Measurements from ENCODE around the gene DMXL2. TPM values are rescaled to one million over a fixed set of nuclear protein-coding genes. Genes with fewer than 3 reads are reported as not detected.

The DMXL2 gene
- total RNA-seq, 2 donors from 2014 or later = 10.0 to 22.2 TPM

DNA sequence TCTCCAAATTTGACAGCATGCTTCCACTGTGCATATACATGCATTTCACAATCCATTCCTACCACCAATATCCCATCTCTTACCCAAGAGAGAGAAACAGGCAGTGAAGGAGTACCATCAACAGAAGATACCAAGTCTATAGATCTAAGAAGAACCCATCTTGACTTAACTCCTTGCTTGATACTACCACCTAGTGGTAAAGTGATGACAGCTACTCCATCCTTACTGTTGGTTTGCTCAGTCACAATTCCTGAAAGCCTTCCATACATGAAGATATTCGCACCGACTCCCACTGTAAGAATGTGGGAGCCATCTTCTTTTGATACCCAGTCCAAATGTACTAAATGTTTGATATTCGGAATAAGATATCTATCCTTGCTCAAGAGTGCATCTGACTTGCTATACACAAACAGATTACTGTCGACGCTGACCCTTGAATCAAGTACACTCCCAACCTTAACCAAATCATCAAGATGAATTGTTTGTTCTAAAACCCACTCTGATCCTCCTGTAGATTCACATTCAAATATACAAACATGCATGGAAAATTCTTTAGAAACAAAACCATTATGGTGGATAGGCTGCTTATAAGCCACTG is 123.1 kb downstream of the DMXL2 start:
- DNase-seq (ENCODE audit: low spot score) = no peak
- H3K4me3 ChIP-seq = no peak overlapping the region
- no peaks in the 10 kb centered on the region for H3K9me3 ChIP-seq
- TF ChIP-seq, protein P1, sequence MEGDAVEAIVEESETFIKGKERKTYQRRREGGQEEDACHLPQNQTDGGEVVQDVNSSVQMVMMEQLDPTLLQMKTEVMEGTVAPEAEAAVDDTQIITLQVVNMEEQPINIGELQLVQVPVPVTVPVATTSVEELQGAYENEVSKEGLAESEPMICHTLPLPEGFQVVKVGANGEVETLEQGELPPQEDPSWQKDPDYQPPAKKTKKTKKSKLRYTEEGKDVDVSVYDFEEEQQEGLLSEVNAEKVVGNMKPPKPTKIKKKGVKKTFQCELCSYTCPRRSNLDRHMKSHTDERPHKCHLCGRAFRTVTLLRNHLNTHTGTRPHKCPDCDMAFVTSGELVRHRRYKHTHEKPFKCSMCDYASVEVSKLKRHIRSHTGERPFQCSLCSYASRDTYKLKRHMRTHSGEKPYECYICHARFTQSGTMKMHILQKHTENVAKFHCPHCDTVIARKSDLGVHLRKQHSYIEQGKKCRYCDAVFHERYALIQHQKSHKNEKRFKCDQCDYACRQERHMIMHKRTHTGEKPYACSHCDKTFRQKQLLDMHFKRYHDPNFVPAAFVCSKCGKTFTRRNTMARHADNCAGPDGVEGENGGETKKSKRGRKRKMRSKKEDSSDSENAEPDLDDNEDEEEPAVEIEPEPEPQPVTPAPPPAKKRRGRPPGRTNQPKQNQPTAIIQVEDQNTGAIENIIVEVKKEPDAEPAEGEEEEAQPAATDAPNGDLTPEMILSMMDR (IDR thresholded peaks at IDR 0.05) = peak in 1 of 2 donors; percentile 22
- no peaks in the 10 kb centered on the region for H3K27me3 ChIP-seq
- H3K27ac ChIP-seq = no peak overlapping the region
- H3K4me1 ChIP-seq = no peaks in the 10 kb centered on the region
- H3K36me3 ChIP-seq = peaks cover 8% of the 10 kb centered on the region

DNA sequence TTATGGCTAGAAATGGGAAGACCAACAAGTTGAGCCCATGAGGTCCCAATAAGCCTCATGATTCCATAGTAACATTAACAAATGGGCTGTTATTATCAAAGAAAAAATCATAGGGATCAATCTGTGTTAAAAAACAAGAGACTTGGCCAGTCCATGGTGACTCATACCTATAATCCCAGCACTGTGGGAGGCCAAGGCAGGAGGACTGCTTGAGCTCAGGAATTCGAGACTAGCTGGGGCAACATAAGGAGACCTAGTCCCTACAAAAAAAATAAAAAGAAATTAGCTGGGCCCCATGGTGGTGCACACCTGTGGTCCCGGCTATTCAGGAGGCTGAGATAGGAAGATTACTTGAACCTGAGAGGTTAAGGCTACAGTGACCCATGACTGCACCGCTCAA is 124.8 kb downstream of the DMXL2 start:
- no peak for DNase-seq (ENCODE audit: low spot score)
- TF ChIP-seq, protein P1 (IDR thresholded peaks at IDR 0.05) = no peak
- Histone ChIP-seq H3K4me1 (no peaks in the 10 kb centered on the region), H3K9me3 (no peaks in the 10 kb centered on the region), H3K4me3 (no peak overlapping the region), H3K27ac (no peak overlapping the region), H3K36me3 (peaks cover 6% of the 10 kb centered on the region), H3K27me3 (no peaks in the 10 kb centered on the region)

DNA sequence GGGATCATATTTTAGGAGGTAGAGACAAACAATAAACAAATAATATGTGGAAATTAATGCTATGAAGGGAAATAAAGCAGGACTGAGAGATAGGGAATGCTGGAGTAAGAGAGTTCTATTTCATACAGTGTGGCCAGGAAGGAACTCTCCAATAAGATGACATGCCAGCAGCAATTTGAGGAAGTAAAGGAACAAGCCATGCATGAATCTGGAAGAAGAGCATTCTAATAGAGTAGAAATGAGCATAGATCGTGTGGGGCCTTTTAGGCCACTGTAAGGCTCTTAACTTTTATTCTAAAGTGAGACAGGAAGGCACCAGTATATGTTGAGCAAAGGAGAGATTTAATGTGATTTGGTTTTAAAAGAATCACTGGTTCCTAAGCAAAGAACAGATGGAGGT is 126.3 kb downstream of the DMXL2 start:
- H3K9me3 ChIP-seq = no peaks in the 10 kb centered on the region
- TF ChIP-seq, protein P1 (IDR thresholded peaks at IDR 0.05) = no peak
- no peak overlapping the region for H3K27ac ChIP-seq
- H3K4me1 ChIP-seq = no peaks in the 10 kb centered on the region
- H3K36me3 ChIP-seq = no peaks in the 10 kb centered on the region
- H3K4me3 ChIP-seq = no peak overlapping the region
- DNase-seq (ENCODE audit: low spot score) = no peak
- no peaks in the 10 kb centered on the region for H3K27me3 ChIP-seq

DNA sequence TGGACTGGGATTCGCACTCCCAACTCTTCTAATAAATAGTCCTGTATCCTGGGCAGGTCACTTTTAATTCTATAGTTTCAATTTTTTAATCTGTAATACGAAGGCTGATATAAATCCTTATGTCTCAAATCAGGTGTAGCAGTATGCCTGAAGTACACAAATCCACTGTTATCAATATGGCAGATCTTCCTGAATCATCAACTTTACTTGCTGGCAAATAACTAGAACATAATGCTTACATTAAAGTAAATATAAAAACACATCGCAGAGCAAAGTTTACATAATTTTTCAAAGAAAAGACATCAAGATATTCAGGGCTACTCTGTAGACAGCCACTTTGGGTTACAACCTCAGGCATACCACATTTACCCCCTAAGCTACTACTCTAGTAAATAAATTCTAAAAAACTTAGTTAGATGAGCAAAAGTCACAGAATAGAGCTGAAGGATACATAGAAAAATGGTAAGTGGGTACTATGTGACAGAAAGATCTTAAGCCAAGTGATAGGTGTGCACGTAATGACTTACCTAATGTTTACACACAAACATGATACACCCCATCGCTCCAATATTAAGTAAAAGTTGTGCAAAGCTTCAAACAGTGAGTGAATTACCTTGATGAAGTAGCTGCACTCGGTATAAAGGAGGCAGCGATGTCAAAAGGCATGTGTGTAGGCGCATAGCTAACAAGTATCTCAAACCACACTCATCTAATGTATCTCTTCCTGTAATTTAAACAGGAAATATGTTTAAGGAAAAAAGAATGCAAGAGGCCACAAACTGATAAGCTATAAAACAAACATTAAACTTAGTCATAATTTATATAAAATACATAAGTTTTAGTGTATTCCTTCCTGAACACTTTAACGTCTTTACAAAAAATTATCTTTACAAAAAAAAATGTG is 127.9 kb downstream of the DMXL2 start:
- H3K27ac ChIP-seq = no peak overlapping the region
- no peaks in the 10 kb centered on the region for H3K36me3 ChIP-seq
- no peaks in the 10 kb centered on the region for H3K9me3 ChIP-seq
- H3K4me1 ChIP-seq = no peaks in the 10 kb centered on the region
- no peak for DNase-seq (ENCODE audit: low spot score)
- no peaks in the 10 kb centered on the region for H3K27me3 ChIP-seq
- no peak overlapping the region for H3K4me3 ChIP-seq
- TF ChIP-seq, protein P1 (IDR thresholded peaks at IDR 0.05) = no peak

DNA sequence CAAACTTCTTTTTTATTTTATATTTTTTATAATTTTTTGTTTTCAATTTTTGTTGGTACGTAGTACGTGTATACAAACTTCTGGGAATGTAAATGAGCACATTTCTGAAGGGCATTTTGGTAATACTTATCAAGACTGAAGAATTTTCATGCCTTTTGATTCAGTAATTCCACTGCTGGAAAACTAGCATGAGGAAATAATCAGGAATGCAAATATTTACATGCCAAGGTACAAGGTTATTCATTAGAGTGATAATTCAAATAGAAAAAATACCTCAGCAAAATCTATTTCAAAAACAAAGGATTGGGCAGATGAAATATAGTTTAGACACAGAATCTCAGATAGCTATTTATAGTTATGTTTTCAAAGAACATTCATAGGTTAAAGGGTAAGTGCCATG is 128.7 kb downstream of the DMXL2 start:
- Histone ChIP-seq H3K9me3 (no peaks in the 10 kb centered on the region), H3K4me3 (no peak overlapping the region), H3K4me1 (no peaks in the 10 kb centered on the region), H3K36me3 (peaks cover under 1% of the 10 kb centered on the region), H3K27me3 (no peaks in the 10 kb centered on the region), H3K27ac (no peak overlapping the region)
- TF ChIP-seq, protein P1 (IDR thresholded peaks at IDR 0.05) = no peak
- no peak for DNase-seq (ENCODE audit: low spot score)
